CD8-positive, alpha-beta memory T cell (primary cell): ENCODE results near the gene AP1B1. TPM values are rescaled to one million over a fixed set of nuclear protein-coding genes. Genes with fewer than 3 reads are reported as not detected.

Experiments used
- CTCF ChIA-PET: fragments of 350-600 bp; sonication (Branson Sonifier 250); formaldehyde crosslinking; loops from one replicate; lab custom pipeline; 2021; ENCODE audit warnings: antibody characterized with exemption; lab: Charles Lee
- POLR2A ChIA-PET: fragments of 350-600 bp; sonication (Branson Sonifier 250); formaldehyde crosslinking; loops from one replicate; lab custom pipeline; 2021; ENCODE audit warnings: antibody characterized with exemption; lab: Charles Lee
- DNase-seq, 5 donors: peaks; one replicate each; pipeline versions ENCODE4 v3.0.0 to v3.0.0-alpha.2; 2020 to 2022; ENCODE audit warnings: mixed read lengths in 1 of 5
- H3K27ac ChIP-seq: one replicate; pipeline ENCODE4 v1.7.0; 2013; ENCODE audit warnings: low read depth, mild to moderate bottlenecking, low read length, moderate library complexity
- H3K27me3 ChIP-seq: 2 replicates; pipeline ENCODE4 v1.7.0; 2013; ENCODE audit warnings: low read length, mild to moderate bottlenecking; ENCODE audit not compliant: insufficient read depth, poor library complexity, severe bottlenecking
- H3K36me3 ChIP-seq: 2 replicates; pipeline ENCODE4 v1.7.0; 2013; ENCODE audit warnings: mild to moderate bottlenecking, low read length, moderate library complexity; ENCODE audit not compliant: insufficient read depth
- H3K4me1 ChIP-seq: 2 replicates; pipeline ENCODE4 v1.7.0; 2013; ENCODE audit warnings: mild to moderate bottlenecking, low read length, moderate library complexity; ENCODE audit not compliant: insufficient read depth
- H3K4me3 ChIP-seq: 2 replicates; pipeline ENCODE4 v1.7.0; 2013; ENCODE audit warnings: mild to moderate bottlenecking, low read length
- H3K9me3 ChIP-seq: 2 replicates; pipeline ENCODE4 v1.7.0; 2013; ENCODE audit warnings: mild to moderate bottlenecking, low read length
- H3K27ac Mint-ChIP-seq, 8 donors: one replicate each; pipeline ENCODE4 v1.8.0; 2020 to 2021; ENCODE audit warnings: mixed read lengths in 8 of 8, mild to moderate bottlenecking in 6 of 8, inconsistent platforms in 3 of 8, moderate library complexity in 3 of 8
- H3K27me3 Mint-ChIP-seq, 2 donors: one replicate each; pipeline ENCODE4 v1.8.0; 2020 to 2021; ENCODE audit warnings: mixed read lengths in 2 of 2, mild to moderate bottlenecking in 1 of 2, moderate library complexity in 1 of 2
- H3K36me3 Mint-ChIP-seq, 3 donors: one replicate each; pipeline ENCODE4 v1.8.0; 2020 to 2021; ENCODE audit warnings: mixed read lengths in 3 of 3, inconsistent platforms in 1 of 3, mild to moderate bottlenecking in 1 of 3
- H3K4me1 Mint-ChIP-seq, 3 donors: one replicate each; pipeline ENCODE4 v1.8.0; 2020 to 2021; ENCODE audit warnings: mixed read lengths in 3 of 3, inconsistent platforms in 1 of 3, mild to moderate bottlenecking in 1 of 3
- H3K4me3 Mint-ChIP-seq, 7 donors: one replicate each; pipeline ENCODE4 v1.8.0; 2020 to 2021; ENCODE audit warnings: mixed read lengths in 7 of 7, mild to moderate bottlenecking in 6 of 7, moderate library complexity in 4 of 7, inconsistent platforms in 2 of 7
- H3K9me3 Mint-ChIP-seq, 5 donors: one replicate each; pipeline ENCODE4 v1.8.0; 2020 to 2022; ENCODE audit warnings: mixed read lengths in 5 of 5, mild to moderate bottlenecking in 3 of 5, moderate library complexity in 2 of 5, inconsistent platforms in 1 of 5
- polyA plus RNA-seq: library from polyadenylated mRNA; unstranded; fragments of 300-500 nt; fragmentation: Illumina TruSeq; gene quantifications from one replicate; pipeline ENCODE4 v1.2.3, GENCODE V29; 2021
- total RNA-seq, 2 experiments: library from RNA; stranded (reverse); gene quantifications; one replicate each; pipeline ENCODE4 v1.2.3, GENCODE V29; 2021

AP1B1 gene
- total and polyA plus RNA-seq, 3 experiments from 2014 or later = 22.9 to 75.1 (median 75.0) TPM

- H3K36me3 ChIP-seq = no peaks in the 10 kb centered on the region
- H3K27me3 ChIP-seq = no peaks in the 10 kb centered on the region
- ChIA-PET CTCF (interaction anchor here (1.2 kb wide), 1 partner anchor 9 kb away, joined by 4 read pairs; no protein-coding TSS in a partner anchor), POLR2A (no interaction called here)
- Mint-ChIP-seq H3K27me3 (peaks cover 2 to 5% of the 10 kb centered on the region in 2 donors), H3K4me3 (no peak overlapping the region), H3K4me1 (peaks cover 4 to 7% (median 5%) of the 10 kb centered on the region in 3 donors), H3K9me3 (no peaks in the 10 kb centered on the region), H3K27ac (no peak overlapping the region), H3K36me3 (no peaks in the 10 kb centered on the region)
- no peak overlapping the region for H3K27ac ChIP-seq
- H3K4me3 ChIP-seq = no peak overlapping the region
- no peaks in the 10 kb centered on the region for H3K9me3 ChIP-seq
- no peaks in the 10 kb centered on the region for H3K4me1 ChIP-seq
- DNase-seq = no peak
These were observed 7.8 kb upstream of the AP1B1 start for GRCh38 chr22:29396126-29396525.

GRCh38 chr22:29394931-29395581 is 6.7 kb upstream of the AP1B1 start:
- Mint-ChIP-seq H3K36me3 (no peaks in the 10 kb centered on the region), H3K4me3 (peak overlapping the region in 1 of 7 donors; percentile 55), H3K9me3 (no peaks in the 10 kb centered on the region), H3K4me1 (peaks cover 4 to 7% (median 5%) of the 10 kb centered on the region in 3 donors), H3K27ac (peak overlapping the region in 1 of 8 donors; percentile 14), H3K27me3 (no peaks in the 10 kb centered on the region)
- no peaks in the 10 kb centered on the region for H3K4me1 ChIP-seq
- no peaks in the 10 kb centered on the region for H3K9me3 ChIP-seq
- ChIA-PET POLR2A (no interaction called here), CTCF (interaction anchor here (0.7 to 1.2 kb wide), 3 partner anchors 8 to 92 kb away, joined by 3 to 4 read pairs (median 3); no protein-coding TSS in a partner anchor)
- no peak overlapping the region for H3K4me3 ChIP-seq
- peak; percentile 42 to 71 (median 51) for DNase-seq
- no peaks in the 10 kb centered on the region for H3K27me3 ChIP-seq
- H3K27ac ChIP-seq = no peak overlapping the region
- H3K36me3 ChIP-seq = no peaks in the 10 kb centered on the region

GRCh38 chr22:29393019-29393608 is 4.7 kb upstream of the AP1B1 start:
- no peak overlapping the region for H3K27ac Mint-ChIP-seq
- POLR2A ChIA-PET = no interaction called here
- Histone ChIP-seq H3K4me1 (peaks cover 7% of the 10 kb centered on the region), H3K27me3 (no peaks in the 10 kb centered on the region), H3K36me3 (no peaks in the 10 kb centered on the region), H3K27ac (no peak overlapping the region), H3K4me3 (no peak overlapping the region), H3K9me3 (no peaks in the 10 kb centered on the region)
- peaks cover 10 to 17% (median 10%) of the 10 kb centered on the region in 3 donors for H3K4me1 Mint-ChIP-seq
- H3K36me3 Mint-ChIP-seq = peaks cover 0 to 3% (median 0%) of the 10 kb centered on the region in 3 donors
- H3K9me3 Mint-ChIP-seq = no peaks in the 10 kb centered on the region
- no peaks in the 10 kb centered on the region for H3K27me3 Mint-ChIP-seq
- CTCF ChIA-PET = no interaction called here
- H3K4me3 Mint-ChIP-seq = peak overlapping the region in 1 of 7 donors; percentile 17
- no peak for DNase-seq

- ChIA-PET POLR2A (no interaction called here), CTCF (no interaction called here)
- Mint-ChIP-seq H3K27ac (no peak overlapping the region), H3K9me3 (no peaks in the 10 kb centered on the region), H3K36me3 (peaks cover 0 to 3% (median 0%) of the 10 kb centered on the region in 3 donors), H3K27me3 (no peaks in the 10 kb centered on the region), H3K4me1 (peaks cover 22 to 33% (median 24%) of the 10 kb centered on the region in 3 donors), H3K4me3 (peak overlapping the region in 2 of 7 donors; percentile 3 to 44)
- Histone ChIP-seq H3K4me3 (no peak overlapping the region), H3K27me3 (no peaks in the 10 kb centered on the region), H3K9me3 (no peaks in the 10 kb centered on the region), H3K36me3 (no peaks in the 10 kb centered on the region), H3K27ac (no peak overlapping the region), H3K4me1 (peaks cover 18% of the 10 kb centered on the region)
- DNase-seq = no peak
These were observed 3.2 kb upstream of the AP1B1 start for GRCh38 chr22:29391546-29391945.

GRCh38 chr22:29390270-29390669 is 1.9 kb upstream of the AP1B1 start:
- H3K4me1 Mint-ChIP-seq = peaks cover 31 to 46% (median 37%) of the 10 kb centered on the region in 3 donors
- H3K9me3 Mint-ChIP-seq = no peaks in the 10 kb centered on the region
- DNase-seq = no peak
- peaks cover 0 to 8% (median 0%) of the 10 kb centered on the region in 3 donors for H3K36me3 Mint-ChIP-seq
- ChIA-PET POLR2A (interaction anchor here (0.5 kb wide), 1 partner anchor 217 kb away, joined by 5 read pairs; no protein-coding TSS in a partner anchor), CTCF (no interaction called here)
- H3K27me3 Mint-ChIP-seq = no peaks in the 10 kb centered on the region
- no peak overlapping the region for H3K27ac Mint-ChIP-seq
- Histone ChIP-seq H3K9me3 (no peaks in the 10 kb centered on the region), H3K27me3 (no peaks in the 10 kb centered on the region), H3K36me3 (no peaks in the 10 kb centered on the region), H3K4me1 (peaks cover 27% of the 10 kb centered on the region), H3K27ac (no peak overlapping the region), H3K4me3 (no peak overlapping the region)
- no peak overlapping the region for H3K4me3 Mint-ChIP-seq

- no peaks in the 10 kb centered on the region for H3K36me3 ChIP-seq
- ChIA-PET CTCF (interaction anchor here (1.2 kb wide), 1 partner anchor 26 kb away, joined by 3 read pairs; no protein-coding TSS in a partner anchor), POLR2A (interaction anchor here (1.0 kb wide), 1 partner anchor 26 kb away, joined by 4 read pairs; no protein-coding TSS in a partner anchor)
- DNase-seq = no peak
- peak overlapping the region; percentile 95 for H3K4me3 ChIP-seq
- no peaks in the 10 kb centered on the region for H3K27me3 ChIP-seq
- Mint-ChIP-seq H3K4me1 (peaks cover 36 to 54% (median 44%) of the 10 kb centered on the region in 3 donors), H3K36me3 (peaks cover 0 to 18% (median 1%) of the 10 kb centered on the region in 3 donors), H3K27me3 (no peaks in the 10 kb centered on the region), H3K9me3 (no peaks in the 10 kb centered on the region), H3K4me3 (peak overlapping the region; percentile 93 to 96 (median 94)), H3K27ac (peak overlapping the region; percentile 91 to 98 (median 95))
- H3K4me1 ChIP-seq = peaks cover 27% of the 10 kb centered on the region
- H3K27ac ChIP-seq = peak overlapping the region; percentile 89
- no peaks in the 10 kb centered on the region for H3K9me3 ChIP-seq
These were observed 355 bp upstream of the AP1B1 start for GRCh38 chr22:29388759-29389090.

GRCh38 chr22:29386708-29387107 is 1.7 kb downstream of the AP1B1 start:
- H3K4me1 ChIP-seq = peaks cover 27% of the 10 kb centered on the region
- peaks cover 0 to 28% (median 4%) of the 10 kb centered on the region in 3 donors for H3K36me3 Mint-ChIP-seq
- H3K27me3 Mint-ChIP-seq = no peaks in the 10 kb centered on the region
- H3K9me3 Mint-ChIP-seq = no peaks in the 10 kb centered on the region
- peak overlapping the region; percentile 45 to 96 (median 66) for H3K4me3 Mint-ChIP-seq
- no peaks in the 10 kb centered on the region for H3K9me3 ChIP-seq
- H3K27me3 ChIP-seq = no peaks in the 10 kb centered on the region
- CTCF ChIA-PET = interaction anchor here (1.4 kb wide), 1 partner anchor 9 kb away, joined by 4 read pairs; no protein-coding TSS in a partner anchor
- peak overlapping the region; percentile 71 to 98 (median 88) for H3K27ac Mint-ChIP-seq
- no peaks in the 10 kb centered on the region for H3K36me3 ChIP-seq
- POLR2A ChIA-PET = no interaction called here
- H3K27ac ChIP-seq = no peak overlapping the region
- no peak overlapping the region for H3K4me3 ChIP-seq
- peaks cover 46 to 72% (median 57%) of the 10 kb centered on the region in 3 donors for H3K4me1 Mint-ChIP-seq
- no peak for DNase-seq

- no peaks in the 10 kb centered on the region for H3K27me3 ChIP-seq
- no peaks in the 10 kb centered on the region for H3K9me3 ChIP-seq
- Mint-ChIP-seq H3K27me3 (no peaks in the 10 kb centered on the region), H3K4me3 (peak overlapping the region in 3 of 7 donors; percentile 21 to 93 (median 59)), H3K27ac (peak overlapping the region in 7 of 8 donors; percentile 19 to 94 (median 77)), H3K4me1 (peaks cover 52 to 81% (median 66%) of the 10 kb centered on the region in 3 donors), H3K9me3 (no peaks in the 10 kb centered on the region), H3K36me3 (peaks cover 0 to 36% (median 4%) of the 10 kb centered on the region in 3 donors)
- H3K4me1 ChIP-seq = peaks cover 27% of the 10 kb centered on the region
- POLR2A ChIA-PET = no interaction called here
- H3K36me3 ChIP-seq = no peaks in the 10 kb centered on the region
- CTCF ChIA-PET = no interaction called here
- H3K27ac ChIP-seq = no peak overlapping the region
- DNase-seq = no peak
- no peak overlapping the region for H3K4me3 ChIP-seq
These were observed 2.6 kb downstream of the AP1B1 start for GRCh38 chr22:29385748-29386147.
